ENCODE measurements around the gene SEMA4B. TPM values are rescaled to one million over a fixed set of nuclear protein-coding genes. Genes with fewer than 3 reads are reported as not detected.

Gene SEMA4B
- polyA plus RNA-seq, 1 donor (not counting 4 experiments of a cell fraction or from before 2014, with no cell fraction given) = 58.7 TPM

- no peak for TF ChIP-seq EZH2 (IDR thresholded peaks at IDR 0.05; ENCODE audit: low read length)
- TF ChIP-seq CTCF (optimal IDR thresholded peaks at IDR 0.05 in 1 of 3, IDR thresholded peaks at IDR 0.05 in 1 of 3, conservative IDR thresholded peaks at IDR 0.05 in 1 of 3; ENCODE audit: extremely low read depth in 1 of 3, insufficient read depth in 2 of 3, low read length in 3 of 3) = no peak
- H3K4me1 ChIP-seq (ENCODE audit: control insufficient read depth, extremely low read depth, insufficient read depth, low read length) = peaks cover 64% of the 10 kb centered on the region
- H3K27me3 ChIP-seq (ENCODE audit: control insufficient read depth, extremely low read depth, insufficient read depth, low read length) = no peaks in the 10 kb centered on the region
- no peak for FAIRE-seq
- H3K27ac ChIP-seq (ENCODE audit: control insufficient read depth, insufficient read depth, low read length) = peak overlapping the region; percentile 98
- H3K36me3 ChIP-seq (ENCODE audit: control insufficient read depth in 2 of 2, extremely low read depth in 1 of 2, insufficient read depth in 2 of 2, low read length in 2 of 2) = peaks cover 13 to 60% of the 10 kb centered on the region in 2 experiments
- H3K9ac ChIP-seq (ENCODE audit: control insufficient read depth, extremely low read depth, insufficient read depth, low read length) = peak overlapping the region; percentile 88
- H4K20me1 ChIP-seq (ENCODE audit: control insufficient read depth, extremely low read depth, insufficient read depth, low read length) = no peaks in the 10 kb centered on the region
- no peak overlapping the region for H3K4me3 ChIP-seq (ENCODE audit: control insufficient read depth in 2 of 3, extremely low read depth in 1 of 3, insufficient read depth in 2 of 3, low read depth in 1 of 3, low read length in 3 of 3)
- H3K4me2 ChIP-seq (ENCODE audit: control insufficient read depth, extremely low read depth, insufficient read depth, low read depth, low read length) = peak overlapping the region; percentile 91
- H3K79me2 ChIP-seq (ENCODE audit: control insufficient read depth, insufficient read depth, low read length) = peaks cover 76% of the 10 kb centered on the region
- dilution Hi-C loops (cut with MboI; ENCODE audit: extremely low pct_ligation_motif_present, low sequenced_read_pairs) = no loop called here
- DNase-seq (ENCODE audit: low read depth, low spot score) = no peak
- no peak overlapping the region for H2AFZ ChIP-seq (ENCODE audit: control insufficient read depth, low read length)
- H3K9me1 ChIP-seq (ENCODE audit: control insufficient read depth, extremely low read depth, insufficient read depth, low read length) = no peaks in the 10 kb centered on the region
- H3K9me3 ChIP-seq (ENCODE audit: control insufficient read depth, low read depth, low read length) = no peaks in the 10 kb centered on the region
These were observed 9.9 kb downstream of the SEMA4B start for GRCh38 chr15:90211009-90211408.

GRCh38 chr15:90211440-90212143, 10.5 kb downstream of the SEMA4B start:
- H3K4me1 ChIP-seq (ENCODE audit: control insufficient read depth, extremely low read depth, insufficient read depth, low read length) = peaks cover 63% of the 10 kb centered on the region
- H3K36me3 ChIP-seq (ENCODE audit: control insufficient read depth in 2 of 2, extremely low read depth in 1 of 2, insufficient read depth in 2 of 2, low read length in 2 of 2) = peaks cover 8 to 57% of the 10 kb centered on the region in 2 experiments
- dilution Hi-C loops (cut with MboI; ENCODE audit: extremely low pct_ligation_motif_present, low sequenced_read_pairs) = no loop called here
- DNase-seq (ENCODE audit: low read depth, low spot score) (peak; percentile 96), FAIRE-seq (peak; percentile 70)
- H2AFZ ChIP-seq (ENCODE audit: control insufficient read depth, low read length) = no peak overlapping the region
- H3K9ac ChIP-seq (ENCODE audit: control insufficient read depth, extremely low read depth, insufficient read depth, low read length) = peak overlapping the region; percentile 88
- H4K20me1 ChIP-seq (ENCODE audit: control insufficient read depth, extremely low read depth, insufficient read depth, low read length) = no peaks in the 10 kb centered on the region
- H3K27ac ChIP-seq (ENCODE audit: control insufficient read depth, insufficient read depth, low read length) = peak overlapping the region; percentile 98
- H3K27me3 ChIP-seq (ENCODE audit: control insufficient read depth, extremely low read depth, insufficient read depth, low read length) = no peaks in the 10 kb centered on the region
- peaks cover 75% of the 10 kb centered on the region for H3K79me2 ChIP-seq (ENCODE audit: control insufficient read depth, insufficient read depth, low read length)
- TF ChIP-seq EZH2 (IDR thresholded peaks at IDR 0.05; ENCODE audit: low read length) (no peak), CTCF (optimal IDR thresholded peaks at IDR 0.05 in 1 of 3, IDR thresholded peaks at IDR 0.05 in 1 of 3, conservative IDR thresholded peaks at IDR 0.05 in 1 of 3; ENCODE audit: extremely low read depth in 1 of 3, insufficient read depth in 2 of 3, low read length in 3 of 3) (no peak)
- H3K9me3 ChIP-seq (ENCODE audit: control insufficient read depth, low read depth, low read length) = no peaks in the 10 kb centered on the region
- peak overlapping the region; percentile 91 for H3K4me2 ChIP-seq (ENCODE audit: control insufficient read depth, extremely low read depth, insufficient read depth, low read depth, low read length)
- H3K4me3 ChIP-seq (ENCODE audit: control insufficient read depth in 2 of 3, extremely low read depth in 1 of 3, insufficient read depth in 2 of 3, low read depth in 1 of 3, low read length in 3 of 3) = peak overlapping the region in 2 of 3 experiments; percentile 57 to 60
- H3K9me1 ChIP-seq (ENCODE audit: control insufficient read depth, extremely low read depth, insufficient read depth, low read length) = no peaks in the 10 kb centered on the region

Measured in keratinocyte (primary cell).